Ovary (tissue), 3 donors: ENCODE results near the gene SH3RF3.

ENCODE experiments used
- EP300 ChIP-seq: sonication (generic); formaldehyde crosslinking; IDR thresholded peaks from one replicate; pipeline ENCODE4 v1.6.1; 2017; ENCODE audit warnings: antibody characterized with exemption
- POLR2A ChIP-seq: fragments of 450-650 bp; IDR thresholded peaks from one replicate; pipeline ENCODE4 v1.6.1; 2017; ENCODE audit warnings: antibody characterized with exemption, mild to moderate bottlenecking, moderate library complexity
- TF ChIP-seq, protein P1 (sequence below), 3 donors: fragments of 450-650 bp in 2 of 3; fragments of 200-600 bp in 1 of 3; IDR thresholded peaks; one replicate each; pipeline versions ENCODE4 v1.5.1 to v1.8.0; 2016 to 2022; ENCODE audit warnings: antibody characterized with exemption in 3 of 3, mild to moderate bottlenecking in 1 of 3
- donor health status: DM: no; HTN: no; CAD: no.

DNA sequence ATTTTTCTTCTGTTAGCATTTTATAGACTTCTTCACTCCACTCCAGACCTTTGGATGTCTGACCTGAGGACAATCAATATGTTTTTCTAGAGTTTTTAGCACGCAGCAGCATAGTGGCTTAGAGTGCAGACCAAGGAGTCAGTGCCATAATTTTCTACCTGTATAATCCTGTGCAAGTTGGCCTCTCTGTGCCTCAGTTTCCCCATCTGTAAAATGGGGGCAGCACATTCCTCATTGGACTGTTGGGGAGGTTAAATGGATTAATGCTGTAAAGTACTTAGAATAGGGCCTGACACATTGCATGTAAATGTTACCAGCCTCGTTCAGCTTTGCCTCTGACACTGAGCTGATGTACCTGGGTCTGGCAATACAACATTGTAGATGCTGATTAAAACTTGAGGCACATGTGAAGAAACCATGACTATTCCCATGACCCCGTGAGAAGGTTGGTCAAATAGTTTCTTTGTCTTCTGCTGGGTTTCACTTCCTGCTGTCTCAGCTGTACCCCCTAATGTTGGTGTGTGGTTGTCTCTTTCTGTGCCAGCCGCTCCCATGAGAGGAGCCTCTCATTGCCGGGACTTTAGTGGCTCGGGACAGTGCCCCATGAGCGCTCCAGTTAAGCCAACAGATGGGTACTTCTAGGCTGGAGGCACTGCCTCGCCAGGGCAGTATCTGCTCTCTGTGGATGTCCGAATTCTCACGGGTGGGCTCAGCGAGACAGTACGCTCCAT lies 125.3 kb downstream of the SH3RF3 start:
- TF ChIP-seq, protein P1, sequence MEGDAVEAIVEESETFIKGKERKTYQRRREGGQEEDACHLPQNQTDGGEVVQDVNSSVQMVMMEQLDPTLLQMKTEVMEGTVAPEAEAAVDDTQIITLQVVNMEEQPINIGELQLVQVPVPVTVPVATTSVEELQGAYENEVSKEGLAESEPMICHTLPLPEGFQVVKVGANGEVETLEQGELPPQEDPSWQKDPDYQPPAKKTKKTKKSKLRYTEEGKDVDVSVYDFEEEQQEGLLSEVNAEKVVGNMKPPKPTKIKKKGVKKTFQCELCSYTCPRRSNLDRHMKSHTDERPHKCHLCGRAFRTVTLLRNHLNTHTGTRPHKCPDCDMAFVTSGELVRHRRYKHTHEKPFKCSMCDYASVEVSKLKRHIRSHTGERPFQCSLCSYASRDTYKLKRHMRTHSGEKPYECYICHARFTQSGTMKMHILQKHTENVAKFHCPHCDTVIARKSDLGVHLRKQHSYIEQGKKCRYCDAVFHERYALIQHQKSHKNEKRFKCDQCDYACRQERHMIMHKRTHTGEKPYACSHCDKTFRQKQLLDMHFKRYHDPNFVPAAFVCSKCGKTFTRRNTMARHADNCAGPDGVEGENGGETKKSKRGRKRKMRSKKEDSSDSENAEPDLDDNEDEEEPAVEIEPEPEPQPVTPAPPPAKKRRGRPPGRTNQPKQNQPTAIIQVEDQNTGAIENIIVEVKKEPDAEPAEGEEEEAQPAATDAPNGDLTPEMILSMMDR (IDR thresholded peaks at IDR 0.05) = no peak
- no peak for TF ChIP-seq POLR2A
- TF ChIP-seq EP300 = no peak
